H1 (cell line): Measurements from ENCODE around the gene CPXCR1. TPM values are rescaled to one million over a fixed set of nuclear protein-coding genes. Genes with fewer than 3 reads are reported as not detected.

ENCODE experiments used
- BRCA1 ChIP-seq: IDR thresholded peaks from 2 replicates; pipeline ENCODE4 v1.6.1; 2012; ENCODE audit warnings: low read depth, low read length, improper control_type of control experiment
- CBX5 ChIP-seq: fragments of 300-800, 300-1000 bp; sonication (generic); IDR thresholded peaks from 2 replicates; pipeline ENCODE4 v1.7.1; 2016; ENCODE audit warnings: antibody characterized with exemption, low read length, low read depth
- KDM1A ChIP-seq: fragments of 200-600, 300-600 bp; sonication (generic); IDR thresholded peaks from 2 replicates; pipeline ENCODE4 v1.7.1; 2016; ENCODE audit warnings: mild to moderate bottlenecking, low read length, borderline replicate concordance
- KDM4A ChIP-seq: IDR thresholded peaks from one replicate; pipeline ENCODE4 v1.7.1; 2012; ENCODE audit warnings: low read depth, mild to moderate bottlenecking, moderate library complexity, low read length, inconsistent platforms; ENCODE audit not compliant: severe bottlenecking
- POLR2A ChIP-seq, 2 experiments: IDR thresholded peaks; 1 replicate in 1 of 2; 2 replicates in 1 of 2; pipeline ENCODE4 v1.6.1; 2011; ENCODE audit warnings: low read depth in 2 of 2, low read length in 2 of 2, mild to moderate bottlenecking in 2 of 2; ENCODE audit errors: control extremely low read depth in 1 of 2
- RNF2 ChIP-seq: fragments of 200-900, 300-1000 bp; sonication (generic); IDR thresholded peaks from 2 replicates; pipeline ENCODE4 v1.7.1; 2016; ENCODE audit warnings: borderline replicate concordance, low read depth, mild to moderate bottlenecking, antibody characterized with exemption, low read length; ENCODE audit not compliant: poor library complexity, severe bottlenecking; ENCODE audit errors: missing control alignments
- SUZ12 ChIP-seq: fragments of 200-600 bp; sonication (generic); IDR thresholded peaks from 2 replicates; pipeline ENCODE4 v1.6.1; 2012; ENCODE audit warnings: mild to moderate bottlenecking, inconsistent platforms, low read length, moderate library complexity, mixed read lengths
- YY1 ChIP-seq: IDR thresholded peaks from 2 replicates; pipeline ENCODE4 v1.6.1; 2011; ENCODE audit warnings: low read depth, mild to moderate bottlenecking, low read length
- polyA plus RNA-seq, 7 experiments: library from polyadenylated mRNA; depleted of rRNA in 3 of 7; stranded (reverse) in 5 of 7; unstranded in 2 of 7; fragments of >200 nt in 5 of 7; fragments of 200-250 nt in 2 of 7; gene quantifications; 1 replicate in 5 of 7; 2 replicates in 1 of 7; 4 replicates in 1 of 7; pipeline versions ENCODE4 v1.2.1 to v1.2.3, GENCODE V29; 2011 to 2013; ENCODE audit warnings: missing spikeins in 2 of 7, mixed read lengths in 2 of 7
- total RNA-seq: library from RNA; stranded (reverse); fragmentation: NEBNext Ultra II Directional; extraction: Animal tissue kit (Norgen Biotek cat#: 25700); gene quantifications from 2 replicates; pipeline ENCODE4 v1.2.1, GENCODE V29; 2021
- TF ChIP-seq, protein P1 (sequence below): fragments of 300-600 bp; sonication (generic); IDR thresholded peaks from 2 replicates; pipeline ENCODE4 v1.7.1; 2012; ENCODE audit warnings: low read length, moderate library complexity, mild to moderate bottlenecking, inconsistent platforms; ENCODE audit not compliant: insufficient replicate concordance
- TF ChIP-seq, protein P2 (sequence below): IDR thresholded peaks from 2 replicates; pipeline ENCODE4 v1.6.1; 2011; ENCODE audit warnings: low read length, improper control_type of control experiment

Gene CPXCR1
- total and polyA plus RNA-seq, 2 of the 8 experiments (the other 6 are each of a cell fraction or from before 2014, with no cell fraction given): not detected

DNA sequence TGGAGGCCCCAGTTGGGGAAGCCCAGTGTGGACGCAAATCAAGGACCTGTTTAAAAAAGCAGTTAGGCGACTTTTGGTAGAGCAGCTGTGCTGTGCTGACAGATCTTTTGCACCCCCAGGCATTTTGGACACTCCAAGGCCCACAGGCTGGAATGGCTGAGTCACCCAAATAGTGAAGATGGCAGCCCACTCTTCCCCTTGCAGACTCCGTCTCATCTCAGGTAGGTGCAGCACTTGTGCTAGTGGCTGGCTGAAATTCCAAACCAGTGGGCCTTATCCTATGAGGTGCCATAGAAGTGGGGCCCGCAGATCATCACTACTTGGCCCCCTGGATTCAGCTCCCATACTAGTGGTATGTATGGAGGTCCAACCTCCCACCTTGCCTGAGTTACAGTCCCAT is 42.8 kb downstream of the CPXCR1 start (continued):
- TF ChIP-seq, protein P1, sequence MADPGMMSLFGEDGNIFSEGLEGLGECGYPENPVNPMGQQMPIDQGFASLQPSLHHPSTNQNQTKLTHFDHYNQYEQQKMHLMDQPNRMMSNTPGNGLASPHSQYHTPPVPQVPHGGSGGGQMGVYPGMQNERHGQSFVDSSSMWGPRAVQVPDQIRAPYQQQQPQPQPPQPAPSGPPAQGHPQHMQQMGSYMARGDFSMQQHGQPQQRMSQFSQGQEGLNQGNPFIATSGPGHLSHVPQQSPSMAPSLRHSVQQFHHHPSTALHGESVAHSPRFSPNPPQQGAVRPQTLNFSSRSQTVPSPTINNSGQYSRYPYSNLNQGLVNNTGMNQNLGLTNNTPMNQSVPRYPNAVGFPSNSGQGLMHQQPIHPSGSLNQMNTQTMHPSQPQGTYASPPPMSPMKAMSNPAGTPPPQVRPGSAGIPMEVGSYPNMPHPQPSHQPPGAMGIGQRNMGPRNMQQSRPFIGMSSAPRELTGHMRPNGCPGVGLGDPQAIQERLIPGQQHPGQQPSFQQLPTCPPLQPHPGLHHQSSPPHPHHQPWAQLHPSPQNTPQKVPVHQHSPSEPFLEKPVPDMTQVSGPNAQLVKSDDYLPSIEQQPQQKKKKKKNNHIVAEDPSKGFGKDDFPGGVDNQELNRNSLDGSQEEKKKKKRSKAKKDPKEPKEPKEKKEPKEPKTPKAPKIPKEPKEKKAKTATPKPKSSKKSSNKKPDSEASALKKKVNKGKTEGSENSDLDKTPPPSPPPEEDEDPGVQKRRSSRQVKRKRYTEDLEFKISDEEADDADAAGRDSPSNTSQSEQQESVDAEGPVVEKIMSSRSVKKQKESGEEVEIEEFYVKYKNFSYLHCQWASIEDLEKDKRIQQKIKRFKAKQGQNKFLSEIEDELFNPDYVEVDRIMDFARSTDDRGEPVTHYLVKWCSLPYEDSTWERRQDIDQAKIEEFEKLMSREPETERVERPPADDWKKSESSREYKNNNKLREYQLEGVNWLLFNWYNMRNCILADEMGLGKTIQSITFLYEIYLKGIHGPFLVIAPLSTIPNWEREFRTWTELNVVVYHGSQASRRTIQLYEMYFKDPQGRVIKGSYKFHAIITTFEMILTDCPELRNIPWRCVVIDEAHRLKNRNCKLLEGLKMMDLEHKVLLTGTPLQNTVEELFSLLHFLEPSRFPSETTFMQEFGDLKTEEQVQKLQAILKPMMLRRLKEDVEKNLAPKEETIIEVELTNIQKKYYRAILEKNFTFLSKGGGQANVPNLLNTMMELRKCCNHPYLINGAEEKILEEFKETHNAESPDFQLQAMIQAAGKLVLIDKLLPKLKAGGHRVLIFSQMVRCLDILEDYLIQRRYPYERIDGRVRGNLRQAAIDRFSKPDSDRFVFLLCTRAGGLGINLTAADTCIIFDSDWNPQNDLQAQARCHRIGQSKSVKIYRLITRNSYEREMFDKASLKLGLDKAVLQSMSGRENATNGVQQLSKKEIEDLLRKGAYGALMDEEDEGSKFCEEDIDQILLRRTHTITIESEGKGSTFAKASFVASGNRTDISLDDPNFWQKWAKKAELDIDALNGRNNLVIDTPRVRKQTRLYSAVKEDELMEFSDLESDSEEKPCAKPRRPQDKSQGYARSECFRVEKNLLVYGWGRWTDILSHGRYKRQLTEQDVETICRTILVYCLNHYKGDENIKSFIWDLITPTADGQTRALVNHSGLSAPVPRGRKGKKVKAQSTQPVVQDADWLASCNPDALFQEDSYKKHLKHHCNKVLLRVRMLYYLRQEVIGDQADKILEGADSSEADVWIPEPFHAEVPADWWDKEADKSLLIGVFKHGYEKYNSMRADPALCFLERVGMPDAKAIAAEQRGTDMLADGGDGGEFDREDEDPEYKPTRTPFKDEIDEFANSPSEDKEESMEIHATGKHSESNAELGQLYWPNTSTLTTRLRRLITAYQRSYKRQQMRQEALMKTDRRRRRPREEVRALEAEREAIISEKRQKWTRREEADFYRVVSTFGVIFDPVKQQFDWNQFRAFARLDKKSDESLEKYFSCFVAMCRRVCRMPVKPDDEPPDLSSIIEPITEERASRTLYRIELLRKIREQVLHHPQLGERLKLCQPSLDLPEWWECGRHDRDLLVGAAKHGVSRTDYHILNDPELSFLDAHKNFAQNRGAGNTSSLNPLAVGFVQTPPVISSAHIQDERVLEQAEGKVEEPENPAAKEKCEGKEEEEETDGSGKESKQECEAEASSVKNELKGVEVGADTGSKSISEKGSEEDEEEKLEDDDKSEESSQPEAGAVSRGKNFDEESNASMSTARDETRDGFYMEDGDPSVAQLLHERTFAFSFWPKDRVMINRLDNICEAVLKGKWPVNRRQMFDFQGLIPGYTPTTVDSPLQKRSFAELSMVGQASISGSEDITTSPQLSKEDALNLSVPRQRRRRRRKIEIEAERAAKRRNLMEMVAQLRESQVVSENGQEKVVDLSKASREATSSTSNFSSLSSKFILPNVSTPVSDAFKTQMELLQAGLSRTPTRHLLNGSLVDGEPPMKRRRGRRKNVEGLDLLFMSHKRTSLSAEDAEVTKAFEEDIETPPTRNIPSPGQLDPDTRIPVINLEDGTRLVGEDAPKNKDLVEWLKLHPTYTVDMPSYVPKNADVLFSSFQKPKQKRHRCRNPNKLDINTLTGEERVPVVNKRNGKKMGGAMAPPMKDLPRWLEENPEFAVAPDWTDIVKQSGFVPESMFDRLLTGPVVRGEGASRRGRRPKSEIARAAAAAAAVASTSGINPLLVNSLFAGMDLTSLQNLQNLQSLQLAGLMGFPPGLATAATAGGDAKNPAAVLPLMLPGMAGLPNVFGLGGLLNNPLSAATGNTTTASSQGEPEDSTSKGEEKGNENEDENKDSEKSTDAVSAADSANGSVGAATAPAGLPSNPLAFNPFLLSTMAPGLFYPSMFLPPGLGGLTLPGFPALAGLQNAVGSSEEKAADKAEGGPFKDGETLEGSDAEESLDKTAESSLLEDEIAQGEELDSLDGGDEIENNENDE: no peak
- TF ChIP-seq BRCA1 (no peak), RNF2 (no peak), CBX5 (no peak), SUZ12 (no peak), YY1 (no peak), POLR2A (IDR thresholded peaks at IDR 0.05; ENCODE audit: control extremely low read depth in 1 of 2, low read depth in 2 of 2, low read length in 2 of 2) (no peak), KDM1A (no peak), KDM4A (no peak)
- TF ChIP-seq, protein P2, sequence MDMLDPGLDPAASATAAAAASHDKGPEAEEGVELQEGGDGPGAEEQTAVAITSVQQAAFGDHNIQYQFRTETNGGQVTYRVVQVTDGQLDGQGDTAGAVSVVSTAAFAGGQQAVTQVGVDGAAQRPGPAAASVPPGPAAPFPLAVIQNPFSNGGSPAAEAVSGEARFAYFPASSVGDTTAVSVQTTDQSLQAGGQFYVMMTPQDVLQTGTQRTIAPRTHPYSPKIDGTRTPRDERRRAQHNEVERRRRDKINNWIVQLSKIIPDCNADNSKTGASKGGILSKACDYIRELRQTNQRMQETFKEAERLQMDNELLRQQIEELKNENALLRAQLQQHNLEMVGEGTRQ: no peak
